Endodermal cell (in vitro differentiated cells): ENCODE results near the gene MAD2L1BP. TPM values are rescaled to one million over a fixed set of nuclear protein-coding genes. Genes with fewer than 3 reads are reported as not detected.

Experiments
- DNase-seq: peaks from one replicate; pipeline ENCODE4 v3.0.0-alpha.2; 2017
- H3K27ac ChIP-seq: 2 replicates; pipeline ENCODE4 v1.5.1; 2013; ENCODE audit warnings: mild to moderate bottlenecking, low read depth, low read length, moderate library complexity
- H3K27me3 ChIP-seq: 2 replicates; pipeline ENCODE4 v1.6.1; 2013; ENCODE audit warnings: mild to moderate bottlenecking, low read length, moderate library complexity; ENCODE audit not compliant: insufficient read depth, control insufficient read depth, poor library complexity, severe bottlenecking
- H3K36me3 ChIP-seq: 2 replicates; pipeline ENCODE4 v1.7.0; 2013; ENCODE audit warnings: mild to moderate bottlenecking, low read length, moderate library complexity; ENCODE audit not compliant: control insufficient read depth, insufficient read depth
- H3K4me1 ChIP-seq: one replicate; pipeline ENCODE4 v1.7.0; 2013; ENCODE audit warnings: low read length; ENCODE audit not compliant: control insufficient read depth, insufficient read depth
- H3K4me3 ChIP-seq: 2 replicates; pipeline ENCODE4 v1.5.1; 2013; ENCODE audit warnings: mild to moderate bottlenecking, low read length, moderate library complexity
- H3K9ac ChIP-seq: 2 replicates; pipeline ENCODE4 v1.6.1; 2013; ENCODE audit warnings: mild to moderate bottlenecking, low read length, moderate library complexity; ENCODE audit not compliant: poor library complexity, severe bottlenecking; ENCODE audit errors: extremely low read depth
- H3K9me3 ChIP-seq: 2 replicates; pipeline ENCODE4 v1.6.1; 2013; ENCODE audit warnings: mild to moderate bottlenecking, low read length, moderate library complexity; ENCODE audit not compliant: control insufficient read depth
- H3K27ac Mint-ChIP-seq: 2 replicates; pipeline ENCODE4 v1.8.0; 2020; ENCODE audit warnings: mixed read lengths
- H3K27me3 Mint-ChIP-seq: 2 replicates; pipeline ENCODE4 v1.8.0; 2021; ENCODE audit warnings: mild to moderate bottlenecking, mixed read lengths; ENCODE audit not compliant: insufficient read depth
- H3K36me3 Mint-ChIP-seq: 2 replicates; pipeline ENCODE4 v1.8.0; 2020; ENCODE audit warnings: low read depth, mixed read lengths
- H3K4me1 Mint-ChIP-seq: 2 replicates; pipeline ENCODE4 v1.8.0; 2020; ENCODE audit warnings: mixed read lengths
- H3K4me3 Mint-ChIP-seq: 2 replicates; pipeline ENCODE4 v1.8.0; 2020; ENCODE audit warnings: mild to moderate bottlenecking, moderate library complexity, mixed read lengths
- H3K9me3 Mint-ChIP-seq: 2 replicates; pipeline ENCODE4 v1.8.0; 2020; ENCODE audit warnings: mild to moderate bottlenecking, mixed read lengths
- WGBS, 2 experiments: methylation state at CpG; one replicate each; pipeline versions ENCODE4 v1.1.5 to v1.1.7; 2013; ENCODE audit warnings: missing lambda C conversion rate in 2 of 2, mixed read lengths in 1 of 2; ENCODE audit not compliant: insufficient coverage in 1 of 2, insufficient read length in 1 of 2; 5-methylcytosine and 5-hydroxymethylcytosine counted together
- total RNA-seq, 2 donors: library from RNA; stranded (reverse); fragmentation: NEBNext Ultra II Directional in 1 of 2; extraction: Animal tissue kit (Norgen Biotek cat#: 25700) in 1 of 2; gene quantifications; 2 replicates in 1 of 2; 3 replicates in 1 of 2; pipeline ENCODE4 v1.2.1, GENCODE V29; 2021
- TF ChIP-seq, protein P1 (sequence below): fragments of 200-600 bp; sonication (generic); conservative IDR thresholded peaks from 2 replicates; pipeline ENCODE4 v1.5.0; 2021; ENCODE audit warnings: antibody characterized with exemption, mild to moderate bottlenecking

The MAD2L1BP gene
- total RNA-seq, 2 donors from 2014 or later: 32.7 to 41.5 TPM

DNA sequence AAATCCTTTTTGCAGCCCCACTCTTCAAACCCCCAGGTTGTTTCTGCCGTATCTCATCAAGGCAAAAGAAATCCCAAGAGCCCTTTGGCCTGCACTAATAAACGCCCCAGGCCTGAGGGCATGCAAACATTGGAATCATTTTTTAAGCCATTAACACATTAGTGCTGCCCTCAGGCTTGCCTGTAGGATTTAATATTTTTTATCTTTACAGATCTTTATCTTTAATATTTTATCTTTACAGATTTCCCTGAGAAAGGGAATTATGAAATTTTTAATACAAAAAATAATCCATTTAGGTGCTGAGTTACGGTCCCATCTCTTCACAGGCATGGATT, 21.3 kb upstream of the MAD2L1BP start:
- WGBS, 2 experiments: 88 to 100% methylated on average over 1 to 3 of the region's 3 CpGs
- Histone ChIP-seq H3K9me3 (no peaks in the 10 kb centered on the region), H3K4me1 (no peaks in the 10 kb centered on the region), H3K36me3 (peaks cover 69% of the 10 kb centered on the region), H3K9ac (no peak overlapping the region), H3K27ac (no peak overlapping the region), H3K27me3 (no peaks in the 10 kb centered on the region), H3K4me3 (no peak overlapping the region)
- no peaks in the 10 kb centered on the region for H3K9me3 Mint-ChIP-seq
- H3K4me1 Mint-ChIP-seq: peaks cover 2% of the 10 kb centered on the region
- H3K36me3 Mint-ChIP-seq: peaks cover 17% of the 10 kb centered on the region
- H3K4me3 Mint-ChIP-seq: no peak overlapping the region
- no peak overlapping the region for H3K27ac Mint-ChIP-seq
- TF ChIP-seq, protein P1, sequence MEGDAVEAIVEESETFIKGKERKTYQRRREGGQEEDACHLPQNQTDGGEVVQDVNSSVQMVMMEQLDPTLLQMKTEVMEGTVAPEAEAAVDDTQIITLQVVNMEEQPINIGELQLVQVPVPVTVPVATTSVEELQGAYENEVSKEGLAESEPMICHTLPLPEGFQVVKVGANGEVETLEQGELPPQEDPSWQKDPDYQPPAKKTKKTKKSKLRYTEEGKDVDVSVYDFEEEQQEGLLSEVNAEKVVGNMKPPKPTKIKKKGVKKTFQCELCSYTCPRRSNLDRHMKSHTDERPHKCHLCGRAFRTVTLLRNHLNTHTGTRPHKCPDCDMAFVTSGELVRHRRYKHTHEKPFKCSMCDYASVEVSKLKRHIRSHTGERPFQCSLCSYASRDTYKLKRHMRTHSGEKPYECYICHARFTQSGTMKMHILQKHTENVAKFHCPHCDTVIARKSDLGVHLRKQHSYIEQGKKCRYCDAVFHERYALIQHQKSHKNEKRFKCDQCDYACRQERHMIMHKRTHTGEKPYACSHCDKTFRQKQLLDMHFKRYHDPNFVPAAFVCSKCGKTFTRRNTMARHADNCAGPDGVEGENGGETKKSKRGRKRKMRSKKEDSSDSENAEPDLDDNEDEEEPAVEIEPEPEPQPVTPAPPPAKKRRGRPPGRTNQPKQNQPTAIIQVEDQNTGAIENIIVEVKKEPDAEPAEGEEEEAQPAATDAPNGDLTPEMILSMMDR: no peak
- no peak for DNase-seq
- no peaks in the 10 kb centered on the region for H3K27me3 Mint-ChIP-seq

DNA sequence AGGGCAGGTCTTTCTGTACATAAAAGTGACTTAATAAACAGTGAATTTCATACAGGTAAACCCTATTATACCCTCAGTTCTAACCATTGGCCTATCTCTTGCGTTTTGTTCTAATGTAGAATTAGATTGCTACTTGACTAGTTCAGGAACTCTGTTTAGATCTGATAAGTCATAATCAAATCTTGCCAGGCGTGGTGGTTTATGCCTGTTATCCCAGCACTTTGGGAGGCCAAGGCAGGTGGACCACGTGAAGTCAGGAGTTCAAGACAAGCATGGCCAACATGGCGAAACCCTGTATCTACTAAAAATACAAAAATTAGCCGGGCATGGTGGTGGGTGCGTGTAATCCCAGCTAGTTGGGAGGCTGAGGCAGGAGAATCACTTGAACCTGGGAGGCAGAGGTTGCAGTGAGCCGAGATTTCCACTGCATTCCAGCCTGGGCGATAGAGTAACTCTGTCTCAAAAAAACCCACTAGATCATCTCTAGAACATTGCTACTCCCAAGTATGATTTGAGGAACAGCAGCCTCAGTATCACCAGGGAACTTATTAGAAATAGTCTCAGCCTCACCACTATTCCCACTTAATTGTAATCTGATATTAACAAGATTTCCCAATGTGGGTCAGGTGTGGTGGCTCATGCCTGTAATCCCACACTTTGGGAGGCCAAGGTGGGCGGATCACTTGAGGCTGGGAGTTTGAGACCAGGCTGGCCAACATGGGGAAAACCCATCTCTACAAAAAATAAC, 18.7 kb upstream of the MAD2L1BP start:
- H3K27ac ChIP-seq: no peak overlapping the region
- H3K9ac ChIP-seq: no peak overlapping the region
- no peaks in the 10 kb centered on the region for H3K9me3 ChIP-seq
- 96 to 100% methylated on average over 7 to 9 of the region's 9 CpGs for WGBS, 2 experiments
- no peaks in the 10 kb centered on the region for H3K27me3 ChIP-seq
- H3K4me3 Mint-ChIP-seq: no peak overlapping the region
- no peaks in the 10 kb centered on the region for H3K4me1 ChIP-seq
- H3K9me3 Mint-ChIP-seq: no peaks in the 10 kb centered on the region
- no peak overlapping the region for H3K27ac Mint-ChIP-seq
- H3K4me1 Mint-ChIP-seq: no peaks in the 10 kb centered on the region
- no peak for DNase-seq
- H3K36me3 ChIP-seq: peaks cover 75% of the 10 kb centered on the region
- TF ChIP-seq, protein P1: no peak
- H3K36me3 Mint-ChIP-seq: peaks cover 35% of the 10 kb centered on the region
- H3K27me3 Mint-ChIP-seq: no peaks in the 10 kb centered on the region
- no peak overlapping the region for H3K4me3 ChIP-seq

DNA sequence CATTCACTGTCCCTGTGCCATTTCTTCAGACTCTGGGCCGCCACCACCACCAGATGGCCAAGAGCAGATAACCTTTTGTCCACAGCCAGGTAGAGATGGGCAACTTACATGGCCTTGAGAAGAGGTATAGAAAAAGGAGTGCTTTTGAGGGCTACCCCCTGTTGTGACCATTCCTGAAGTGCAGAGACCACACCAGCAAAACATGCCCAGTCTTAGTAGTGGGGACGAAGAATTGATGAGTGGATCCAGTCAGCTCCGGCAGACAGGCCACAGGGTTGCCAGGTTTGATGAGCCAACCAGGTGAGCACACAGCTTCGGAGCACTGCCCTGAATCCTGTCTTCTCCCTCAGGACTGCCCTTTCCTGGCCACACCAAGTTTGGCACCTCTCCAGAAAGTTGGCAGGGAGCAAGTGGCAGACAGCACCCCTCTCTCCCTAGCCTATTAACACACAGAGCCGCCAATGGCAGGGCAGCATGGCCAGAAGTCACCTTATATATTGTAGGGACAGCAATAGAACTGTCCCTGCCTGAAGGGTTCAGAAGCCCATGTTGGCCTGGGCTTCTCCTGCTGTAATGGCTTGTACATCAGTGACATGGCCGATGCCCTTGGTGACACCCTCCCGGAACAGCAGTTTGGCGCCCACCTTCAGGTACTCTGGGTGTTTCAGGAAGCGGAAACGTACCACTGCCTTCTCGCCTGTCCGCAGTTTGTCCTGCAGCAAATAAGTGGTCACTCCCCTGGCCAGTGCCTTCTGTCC, 14.4 kb upstream of the MAD2L1BP start:
- H3K27ac ChIP-seq: no peak overlapping the region
- no peak overlapping the region for H3K4me3 Mint-ChIP-seq
- no peaks in the 10 kb centered on the region for H3K9me3 Mint-ChIP-seq
- H3K9ac ChIP-seq: no peak overlapping the region
- WGBS, 2 experiments: 94 to 96% methylated on average over 10 to 12 of the region's 12 CpGs
- H3K36me3 Mint-ChIP-seq: peaks cover 63% of the 10 kb centered on the region
- peaks cover 84% of the 10 kb centered on the region for H3K36me3 ChIP-seq
- no peaks in the 10 kb centered on the region for H3K27me3 Mint-ChIP-seq
- TF ChIP-seq, protein P1: no peak
- H3K4me1 Mint-ChIP-seq: peaks cover 5% of the 10 kb centered on the region
- no peak overlapping the region for H3K27ac Mint-ChIP-seq
- no peaks in the 10 kb centered on the region for H3K27me3 ChIP-seq
- DNase-seq: no peak
- no peaks in the 10 kb centered on the region for H3K4me1 ChIP-seq
- H3K9me3 ChIP-seq: no peaks in the 10 kb centered on the region
- no peak overlapping the region for H3K4me3 ChIP-seq
